Hepatocyte (in vitro differentiated cells): ENCODE measurements around the gene DNMT3B. TPM values are rescaled to one million over a fixed set of nuclear protein-coding genes. Genes with fewer than 3 reads are reported as not detected.

Source experiments
- DNase-seq: peaks from one replicate; pipeline ENCODE4 v3.0.0-alpha.2; 2016; ENCODE audit warnings: low spot score
- H2AFZ ChIP-seq: fragments of 200-600 bp; sonication (generic); 2 replicates; pipeline ENCODE4 v1.6.0; 2016; ENCODE audit warnings: antibody characterized with exemption, mild to moderate bottlenecking
- H3K27ac ChIP-seq: fragments of 200-600 bp; sonication (generic); 2 replicates; pipeline ENCODE4 v1.5.1; 2016; ENCODE audit warnings: mild to moderate bottlenecking
- H3K27me3 ChIP-seq: fragments of 200-600 bp; sonication (generic); 2 replicates; pipeline ENCODE4 v1.6.1; 2016
- H3K36me3 ChIP-seq: fragments of 200-600 bp; sonication (generic); replicated peaks from 2 replicates; pipeline ENCODE4 v1.5.1; 2016; ENCODE audit warnings: low read depth; ENCODE audit not compliant: insufficient read depth
- H3K4me1 ChIP-seq: fragments of 200-600 bp; sonication (generic); 2 replicates; pipeline ENCODE4 v1.5.1; 2016; ENCODE audit warnings: mild to moderate bottlenecking, moderate library complexity; ENCODE audit not compliant: insufficient read depth
- H3K4me2 ChIP-seq: fragments of 200-600 bp; sonication (generic); 2 replicates; pipeline ENCODE4 v1.6.0; 2016
- H3K4me3 ChIP-seq: fragments of 200-600 bp; sonication (generic); 2 replicates; pipeline ENCODE4 v1.5.1; 2016; ENCODE audit warnings: mild to moderate bottlenecking
- H3K79me2 ChIP-seq: fragments of 200-600 bp; sonication (generic); 2 replicates; pipeline ENCODE4 v1.6.0; 2017; ENCODE audit warnings: mild to moderate bottlenecking
- H3K9me2 ChIP-seq: fragments of 200-600 bp; sonication (generic); replicated peaks from 2 replicates; pipeline ENCODE4 v1.6.0; 2017; ENCODE audit warnings: mild to moderate bottlenecking; ENCODE audit not compliant: insufficient read depth
- H3K9me3 ChIP-seq: fragments of 200-600 bp; sonication (generic); 2 replicates; pipeline ENCODE4 v1.5.1; 2016; ENCODE audit warnings: low read depth, mild to moderate bottlenecking
- H4K20me1 ChIP-seq: fragments of 200-600 bp; sonication (generic); 2 replicates; pipeline ENCODE4 v1.6.0; 2016; ENCODE audit warnings: mild to moderate bottlenecking; ENCODE audit not compliant: insufficient read depth, poor library complexity, severe bottlenecking
- CTCF ChIP-seq: fragments of 200-600 bp; sonication (generic); IDR thresholded peaks from 2 replicates; pipeline ENCODE4 v1.5.1; 2016; ENCODE audit warnings: antibody characterized with exemption, mild to moderate bottlenecking; ENCODE audit not compliant: poor library complexity
- EZH2 ChIP-seq: fragments of 200-600 bp; sonication (generic); IDR thresholded peaks from 2 replicates; pipeline ENCODE4 v1.6.1; 2016; ENCODE audit warnings: antibody characterized with exemption, mild to moderate bottlenecking, borderline replicate concordance
- EZH2phosphoT487 ChIP-seq: fragments of 200-600 bp; sonication (generic); IDR thresholded peaks from one replicate; pipeline ENCODE4 v1.6.1; 2018; ENCODE audit warnings: antibody characterized with exemption, mild to moderate bottlenecking, low read depth, moderate library complexity; ENCODE audit not compliant: unreplicated experiment, severe bottlenecking
- WGBS: methylation state at CpG from one replicate; pipeline ENCODE4 v1.1.6; 2016; ENCODE audit warnings: low lambda C conversion rate; ENCODE audit errors: missing lambda C conversion rate; 5-methylcytosine and 5-hydroxymethylcytosine counted together
- polyA plus RNA-seq: library from polyadenylated mRNA; unstranded; fragments of >200 nt; fragmentation: Nextera tagmentation; extraction: Ambion mirVana; gene quantifications from 2 replicates; pipeline ENCODE4 v1.2.1, GENCODE V29; 2016
- total RNA-seq: library from RNA; depleted of rRNA; stranded (reverse); fragments of >200 nt; gene quantifications from 2 replicates; pipeline ENCODE4 v1.2.3, GENCODE V29; 2014

DNMT3B gene
- total and polyA plus RNA-seq, 2 experiments from 2014 or later = 4.3 to 5.2 TPM

GRCh38 chr20:32804817-32805216 lies 42.6 kb downstream of the DNMT3B start:
- no peaks in the 10 kb centered on the region for H3K9me3 ChIP-seq
- H3K9me2 ChIP-seq = no peaks in the 10 kb centered on the region
- no peak for DNase-seq
- no peak overlapping the region for H3K4me3 ChIP-seq
- H3K79me2 ChIP-seq = no peaks in the 10 kb centered on the region
- no peaks in the 10 kb centered on the region for H3K4me1 ChIP-seq
- H2AFZ ChIP-seq = no peak overlapping the region
- WGBS = 91% methylated on average over 3 of the region's 3 CpGs
- H3K27me3 ChIP-seq = no peaks in the 10 kb centered on the region
- H3K27ac ChIP-seq = no peak overlapping the region
- no peaks in the 10 kb centered on the region for H3K36me3 ChIP-seq
- TF ChIP-seq CTCF = no peak
- no peak for TF ChIP-seq EZH2
- no peak for TF ChIP-seq EZH2phosphoT487
- H3K4me2 ChIP-seq = no peak overlapping the region
- no peaks in the 10 kb centered on the region for H4K20me1 ChIP-seq

GRCh38 chr20:32805721-32806120 lies 43.5 kb downstream of the DNMT3B start:
- H3K27ac ChIP-seq = no peak overlapping the region

GRCh38 chr20:32806356-32806755 lies 44.2 kb downstream of the DNMT3B start:
- Histone ChIP-seq H3K4me2 (no peak overlapping the region), H3K27me3 (no peaks in the 10 kb centered on the region), H2AFZ (no peak overlapping the region), H3K9me3 (no peaks in the 10 kb centered on the region), H3K27ac (no peak overlapping the region), H3K4me1 (no peaks in the 10 kb centered on the region), H3K79me2 (no peaks in the 10 kb centered on the region), H3K9me2 (no peaks in the 10 kb centered on the region), H4K20me1 (no peaks in the 10 kb centered on the region), H3K4me3 (no peak overlapping the region), H3K36me3 (no peaks in the 10 kb centered on the region)
- DNase-seq = no peak
- 89% methylated on average over 5 of the region's 5 CpGs for WGBS
- TF ChIP-seq CTCF (no peak), EZH2 (no peak), EZH2phosphoT487 (no peak)

More at GRCh38 chr20:32805721-32806120, 43.5 kb downstream of the DNMT3B start:
- no peaks in the 10 kb centered on the region for H3K9me2 ChIP-seq
- no peaks in the 10 kb centered on the region for H3K27me3 ChIP-seq
- TF ChIP-seq EZH2 = no peak
- TF ChIP-seq EZH2phosphoT487 = no peak
- no peak for TF ChIP-seq CTCF
- H3K79me2 ChIP-seq = no peaks in the 10 kb centered on the region
- no peak overlapping the region for H3K4me3 ChIP-seq
- WGBS = 93% methylated on average over 8 of the region's 8 CpGs
- no peaks in the 10 kb centered on the region for H4K20me1 ChIP-seq
- no peaks in the 10 kb centered on the region for H3K9me3 ChIP-seq
- no peak for DNase-seq
- H3K4me1 ChIP-seq = no peaks in the 10 kb centered on the region
- H3K36me3 ChIP-seq = no peaks in the 10 kb centered on the region
- no peak overlapping the region for H3K4me2 ChIP-seq
- H2AFZ ChIP-seq = no peak overlapping the region

DNA sequence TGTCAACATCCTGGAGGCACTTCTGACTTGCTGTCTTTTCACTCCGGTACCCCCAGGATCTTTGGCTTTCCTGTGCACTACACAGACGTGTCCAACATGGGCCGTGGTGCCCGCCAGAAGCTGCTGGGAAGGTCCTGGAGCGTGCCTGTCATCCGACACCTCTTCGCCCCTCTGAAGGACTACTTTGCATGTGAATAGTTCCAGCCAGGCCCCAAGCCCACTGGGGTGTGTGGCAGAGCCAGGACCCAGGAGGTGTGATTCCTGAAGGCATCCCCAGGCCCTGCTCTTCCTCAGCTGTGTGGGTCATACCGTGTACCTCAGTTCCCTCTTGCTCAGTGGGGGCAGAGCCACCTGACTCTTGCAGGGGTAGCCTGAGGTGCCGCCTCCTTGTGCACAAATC lies 45.5 kb downstream of the DNMT3B start:
- no peaks in the 10 kb centered on the region for H4K20me1 ChIP-seq
- no peaks in the 10 kb centered on the region for H3K9me2 ChIP-seq
- DNase-seq = no peak
- no peak overlapping the region for H3K27ac ChIP-seq
- no peak overlapping the region for H3K4me2 ChIP-seq
- H2AFZ ChIP-seq = no peak overlapping the region
- 82% methylated on average over 9 of the region's 9 CpGs for WGBS
- no peaks in the 10 kb centered on the region for H3K4me1 ChIP-seq
- no peak for TF ChIP-seq CTCF
- TF ChIP-seq EZH2 = no peak
- no peak for TF ChIP-seq EZH2phosphoT487
- H3K4me3 ChIP-seq = no peak overlapping the region
- no peaks in the 10 kb centered on the region for H3K36me3 ChIP-seq
- H3K79me2 ChIP-seq = no peaks in the 10 kb centered on the region
- H3K9me3 ChIP-seq = no peaks in the 10 kb centered on the region
- H3K27me3 ChIP-seq = no peaks in the 10 kb centered on the region
